K562 (cell line): Measurements from ENCODE around the gene SH3BP5. TPM values are rescaled to one million over a fixed set of nuclear protein-coding genes. Genes with fewer than 3 reads are reported as not detected.

Experiments
- CBX1 ChIP-seq: sonication (generic); IDR thresholded peaks from 2 replicates; pipeline ENCODE4 v1.6.1; 2016; ENCODE audit warnings: antibody characterized with exemption, low read depth, mild to moderate bottlenecking
- CEBPB ChIP-seq: fragments of 450-650 bp; IDR thresholded peaks from 2 replicates; pipeline ENCODE4 v1.6.1; 2016; ENCODE audit warnings: missing genetic modification characterization, missing compliant biosample characterization
- E4F1 ChIP-seq: fragments of 250-450 bp; sonication (Bioruptor Pico); IDR thresholded peaks from 2 replicates; pipeline ENCODE4 v1.5.0; 2021; ENCODE audit warnings: mild to moderate bottlenecking, borderline replicate concordance
- EWSR1 ChIP-seq: fragments of 450-650 bp; IDR thresholded peaks from 2 replicates; pipeline ENCODE4 v1.6.1; 2018; ENCODE audit warnings: borderline replicate concordance, mild to moderate bottlenecking, low read depth, moderate library complexity; ENCODE audit not compliant: partially characterized antibody
- HDAC6 ChIP-seq: IDR thresholded peaks from 2 replicates; pipeline ENCODE4 v1.6.1; 2012; ENCODE audit warnings: low read depth, mild to moderate bottlenecking, control low read depth, inconsistent platforms, low read length, moderate library complexity
- PKNOX1 ChIP-seq: fragments of 450-650 bp; IDR thresholded peaks from 2 replicates; pipeline ENCODE4 v1.6.1; 2016
- POLR2AphosphoS5 ChIP-seq: IDR thresholded peaks from 2 replicates; pipeline ENCODE4 v1.6.1; 2011; ENCODE audit warnings: mild to moderate bottlenecking, low read depth, low read length, moderate library complexity; ENCODE audit not compliant: control insufficient read depth, insufficient read depth
- POLR2B ChIP-seq: fragments of 450-650 bp; IDR thresholded peaks from 2 replicates; pipeline ENCODE4 v1.6.1; 2018; ENCODE audit warnings: low read depth; ENCODE audit not compliant: partially characterized antibody
- PPARD ChIP-seq: fragments of 250-450 bp; sonication (Bioruptor Pico); IDR thresholded peaks from 2 replicates; pipeline ENCODE4 v1.8.0; 2022; ENCODE audit warnings: inconsistent platforms, mild to moderate bottlenecking, moderate library complexity
- SETDB1 ChIP-seq: IDR thresholded peaks from one replicate; pipeline ENCODE4 v1.6.1; 2012; ENCODE audit warnings: low read length, control low read depth, inconsistent platforms
- SIN3B ChIP-seq: fragments of 450-650 bp; IDR thresholded peaks from 2 replicates; pipeline ENCODE4 v1.6.1; 2017; ENCODE audit warnings: low read depth, mild to moderate bottlenecking, moderate library complexity
- SMAD4 ChIP-seq: fragments of 250-450 bp; sonication (Bioruptor Pico); conservative IDR thresholded peaks from 2 replicates; pipeline ENCODE4 v1.8.0; 2021; ENCODE audit warnings: inconsistent platforms, mild to moderate bottlenecking, moderate library complexity
- SNAPC5 ChIP-seq: fragments of 250-450 bp; sonication (Bioruptor Pico); IDR thresholded peaks from 2 replicates; pipeline ENCODE4 v1.8.0; 2021; ENCODE audit warnings: moderate library complexity, mild to moderate bottlenecking, inconsistent platforms
- STAT6 ChIP-seq: sonication (generic); formaldehyde crosslinking; IDR thresholded peaks from 2 replicates; pipeline ENCODE4 v1.8.1; 2023; ENCODE audit warnings: mild to moderate bottlenecking, missing genetic modification reagents
- U2AF2 ChIP-seq: fragments of 200-400 bp; formaldehyde crosslinking; optimal IDR thresholded peaks from 2 replicates; pipeline ENCODE3; 2017; ENCODE audit warnings: low read depth, mild to moderate bottlenecking, low read length
- ZNF561 ChIP-seq: fragments of 450-650 bp; formaldehyde crosslinking; conservative IDR thresholded peaks from 2 replicates; pipeline ENCODE4 v1.4.0; 2020; ENCODE audit warnings: mild to moderate bottlenecking, moderate library complexity
- polyA plus RNA-seq, 8 experiments: library from polyadenylated mRNA; depleted of rRNA in 4 of 8; stranded (reverse) in 5 of 8; unstranded in 3 of 8; fragments of >200 nt; fragmentation: Nextera tagmentation in 2 of 8; fragmentation: Illumina TruSeq in 1 of 8; extraction: Ambion mirVana in 2 of 8; extraction: Trizol in 1 of 8; gene quantifications; 2 replicates each; pipeline versions ENCODE4 v1.2.1 to v1.2.3, GENCODE V29; 2011 to 2014; ENCODE audit warnings: inconsistent platforms in 1 of 8, missing spikeins in 1 of 8
- total RNA-seq, 7 experiments: library from RNA; depleted of rRNA in 6 of 7; stranded (reverse); fragments of >200 nt in 6 of 7; fragmentation: Illumina TruSeq in 2 of 7; extraction: Trizol in 2 of 7; gene quantifications; 2 replicates each; pipeline versions ENCODE4 v1.2.1 to v1.2.3, GENCODE V29; 2011 to 2021; ENCODE audit warnings: low replicate concordance in 1 of 7
- TF ChIP-seq, protein P1 (sequence below), 2 experiments: IDR thresholded peaks in 1 of 2; conservative IDR thresholded peaks in 1 of 2; 2 replicates each; pipeline ENCODE4 v1.6.1; 2016; ENCODE audit warnings: low read depth in 2 of 2, mild to moderate bottlenecking in 1 of 2, missing compliant biosample characterization in 1 of 2, missing genetic modification characterization in 1 of 2, moderate library complexity in 1 of 2
- TF ChIP-seq, protein P2 (sequence below): fragments of 250-450 bp; sonication (Bioruptor Pico); IDR thresholded peaks from 2 replicates; pipeline ENCODE4 v1.8.0; 2022; ENCODE audit warnings: inconsistent platforms, mild to moderate bottlenecking, moderate library complexity, borderline replicate concordance

SH3BP5 gene
- total and polyA plus RNA-seq, 9 of the 15 experiments (the other 6 are each of a cell fraction or from before 2014, with no cell fraction given): 2.9 to 29.0 (median 14.9) TPM

DNA sequence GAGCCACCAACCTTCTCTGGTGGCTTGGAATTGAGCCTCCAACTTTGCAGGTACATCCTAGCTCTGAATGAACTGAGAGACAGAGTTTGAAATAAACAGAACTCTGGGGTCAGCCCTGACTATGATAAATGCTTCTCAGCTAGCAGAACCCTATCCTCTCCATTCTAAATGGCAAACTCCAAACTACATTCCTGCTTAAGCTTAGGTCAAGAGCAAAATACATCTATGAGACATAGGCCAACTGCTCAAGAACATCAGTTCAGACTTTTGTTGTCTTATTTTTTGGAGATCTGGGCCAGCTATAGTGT is 1.5 kb upstream of the SH3BP5 start (continued):
- TF ChIP-seq SIN3B (no peak), STAT6 (CRISPR knock-in tag) (no peak), CEBPB (tag) (no peak), EWSR1 (no peak), ZNF561 (CRISPR knock-in tag) (no peak), PKNOX1 (peak; percentile 50; the same call in 1 of the 2 replicates), POLR2B (no peak), POLR2AphosphoS5 (no peak), SNAPC5 (CRISPR knock-in tag) (no peak), E4F1 (no peak), PPARD (CRISPR knock-in tag) (no peak), SMAD4 (CRISPR knock-in tag) (no peak), CBX1 (no peak), SETDB1 (no peak), U2AF2 (no peak), HDAC6 (no peak)
- TF ChIP-seq, protein P1, sequence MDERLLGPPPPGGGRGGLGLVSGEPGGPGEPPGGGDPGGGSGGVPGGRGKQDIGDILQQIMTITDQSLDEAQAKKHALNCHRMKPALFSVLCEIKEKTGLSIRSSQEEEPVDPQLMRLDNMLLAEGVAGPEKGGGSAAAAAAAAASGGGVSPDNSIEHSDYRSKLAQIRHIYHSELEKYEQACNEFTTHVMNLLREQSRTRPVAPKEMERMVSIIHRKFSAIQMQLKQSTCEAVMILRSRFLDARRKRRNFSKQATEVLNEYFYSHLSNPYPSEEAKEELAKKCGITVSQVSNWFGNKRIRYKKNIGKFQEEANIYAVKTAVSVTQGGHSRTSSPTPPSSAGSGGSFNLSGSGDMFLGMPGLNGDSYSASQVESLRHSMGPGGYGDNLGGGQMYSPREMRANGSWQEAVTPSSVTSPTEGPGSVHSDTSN (CRISPR knock-in tag; IDR thresholded peaks at IDR 0.05; ENCODE audit: low read depth): no peak
- TF ChIP-seq, protein P1 (tag; conservative IDR thresholded peaks at IDR 0.05; ENCODE audit: low read depth): peak; percentile 68; the same call in 1 of the 2 replicates
- TF ChIP-seq, protein P2, sequence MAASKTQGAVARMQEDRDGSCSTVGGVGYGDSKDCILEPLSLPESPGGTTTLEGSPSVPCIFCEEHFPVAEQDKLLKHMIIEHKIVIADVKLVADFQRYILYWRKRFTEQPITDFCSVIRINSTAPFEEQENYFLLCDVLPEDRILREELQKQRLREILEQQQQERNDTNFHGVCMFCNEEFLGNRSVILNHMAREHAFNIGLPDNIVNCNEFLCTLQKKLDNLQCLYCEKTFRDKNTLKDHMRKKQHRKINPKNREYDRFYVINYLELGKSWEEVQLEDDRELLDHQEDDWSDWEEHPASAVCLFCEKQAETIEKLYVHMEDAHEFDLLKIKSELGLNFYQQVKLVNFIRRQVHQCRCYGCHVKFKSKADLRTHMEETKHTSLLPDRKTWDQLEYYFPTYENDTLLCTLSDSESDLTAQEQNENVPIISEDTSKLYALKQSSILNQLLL (CRISPR knock-in tag): no peak
